Chondrocyte (in vitro differentiated cells): ENCODE results near the gene NBAS. TPM values are rescaled to one million over a fixed set of nuclear protein-coding genes. Genes with fewer than 3 reads are reported as not detected.

Source experiments
- DNase-seq: peaks from one replicate; pipeline ENCODE4 v3.0.0; 2021; ENCODE audit warnings: mixed read lengths, low spot score
- H3K27ac Mint-ChIP-seq: one replicate; pipeline ENCODE4 v1.8.0; 2021; ENCODE audit warnings: mild to moderate bottlenecking, moderate library complexity, mixed read lengths; ENCODE audit not compliant: unreplicated experiment
- H3K27me3 Mint-ChIP-seq: 2 replicates; pipeline ENCODE4 v1.8.0; 2021; ENCODE audit warnings: low read depth, mixed read lengths
- H3K36me3 Mint-ChIP-seq: 2 replicates; pipeline ENCODE4 v1.8.0; 2021; ENCODE audit warnings: low read depth, mixed read lengths
- H3K4me1 Mint-ChIP-seq: 2 replicates; pipeline ENCODE4 v1.8.0; 2021; ENCODE audit warnings: low read depth, mild to moderate bottlenecking, mixed read lengths
- H3K4me3 Mint-ChIP-seq: one replicate; pipeline ENCODE4 v1.8.0; 2021; ENCODE audit warnings: mild to moderate bottlenecking, moderate library complexity, mixed read lengths; ENCODE audit not compliant: unreplicated experiment
- H3K9me3 Mint-ChIP-seq: 2 replicates; pipeline ENCODE4 v1.8.0; 2021; ENCODE audit warnings: low read depth, mixed read lengths
- total RNA-seq: library from RNA; stranded (reverse); gene quantifications from 3 replicates; pipeline ENCODE4 v1.2.1, GENCODE V29; 2021
- TF ChIP-seq, protein P1 (sequence below): fragments of 200-600 bp; sonication (generic); IDR thresholded peaks from 2 replicates; pipeline ENCODE4 v1.5.0; 2021; ENCODE audit warnings: antibody characterized with exemption, mild to moderate bottlenecking, moderate library complexity

NBAS gene
- total RNA-seq, 1 donor from 2014 or later = 47.6 TPM

DNA sequence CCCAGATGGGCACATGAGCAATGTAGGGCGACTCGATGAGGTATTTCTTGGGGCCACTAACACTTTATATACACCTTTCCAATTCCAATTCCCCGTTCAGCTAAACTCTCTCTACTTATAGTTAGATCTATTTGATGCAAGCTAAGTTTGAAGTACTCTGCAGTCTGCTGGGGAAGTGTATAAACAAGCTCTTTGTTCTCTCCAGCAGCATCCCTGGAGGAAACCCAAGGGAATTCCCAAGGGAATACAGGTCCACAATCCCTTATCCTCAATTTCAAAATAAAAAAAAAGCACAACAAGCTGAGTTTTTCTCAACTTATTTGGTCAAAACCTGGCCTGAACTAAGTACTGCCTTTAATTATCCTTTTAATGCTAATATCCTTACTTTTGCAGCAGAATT is 433.3 kb downstream of the NBAS start:
- TF ChIP-seq, protein P1, sequence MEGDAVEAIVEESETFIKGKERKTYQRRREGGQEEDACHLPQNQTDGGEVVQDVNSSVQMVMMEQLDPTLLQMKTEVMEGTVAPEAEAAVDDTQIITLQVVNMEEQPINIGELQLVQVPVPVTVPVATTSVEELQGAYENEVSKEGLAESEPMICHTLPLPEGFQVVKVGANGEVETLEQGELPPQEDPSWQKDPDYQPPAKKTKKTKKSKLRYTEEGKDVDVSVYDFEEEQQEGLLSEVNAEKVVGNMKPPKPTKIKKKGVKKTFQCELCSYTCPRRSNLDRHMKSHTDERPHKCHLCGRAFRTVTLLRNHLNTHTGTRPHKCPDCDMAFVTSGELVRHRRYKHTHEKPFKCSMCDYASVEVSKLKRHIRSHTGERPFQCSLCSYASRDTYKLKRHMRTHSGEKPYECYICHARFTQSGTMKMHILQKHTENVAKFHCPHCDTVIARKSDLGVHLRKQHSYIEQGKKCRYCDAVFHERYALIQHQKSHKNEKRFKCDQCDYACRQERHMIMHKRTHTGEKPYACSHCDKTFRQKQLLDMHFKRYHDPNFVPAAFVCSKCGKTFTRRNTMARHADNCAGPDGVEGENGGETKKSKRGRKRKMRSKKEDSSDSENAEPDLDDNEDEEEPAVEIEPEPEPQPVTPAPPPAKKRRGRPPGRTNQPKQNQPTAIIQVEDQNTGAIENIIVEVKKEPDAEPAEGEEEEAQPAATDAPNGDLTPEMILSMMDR = no peak
- DNase-seq = no peak
- Mint-ChIP-seq H3K4me1 (no peaks in the 10 kb centered on the region), H3K4me3 (no peak overlapping the region), H3K27ac (no peak overlapping the region), H3K36me3 (no peaks in the 10 kb centered on the region), H3K27me3 (no peaks in the 10 kb centered on the region), H3K9me3 (peaks cover 7% of the 10 kb centered on the region)

GRCh38 chr2:15127301-15127700 is 433.8 kb downstream of the NBAS start:
- Mint-ChIP-seq H3K4me3 (no peak overlapping the region), H3K4me1 (no peaks in the 10 kb centered on the region), H3K9me3 (peaks cover 7% of the 10 kb centered on the region), H3K36me3 (no peaks in the 10 kb centered on the region), H3K27me3 (no peaks in the 10 kb centered on the region), H3K27ac (no peak overlapping the region)
- no peak for DNase-seq
- TF ChIP-seq, protein P1 = no peak

- no peak overlapping the region for H3K4me3 Mint-ChIP-seq
- no peak overlapping the region for H3K27ac Mint-ChIP-seq
- TF ChIP-seq, protein P1 = no peak
- DNase-seq = no peak
- no peaks in the 10 kb centered on the region for H3K4me1 Mint-ChIP-seq
- H3K9me3 Mint-ChIP-seq = peaks cover 9% of the 10 kb centered on the region
- no peaks in the 10 kb centered on the region for H3K27me3 Mint-ChIP-seq
- H3K36me3 Mint-ChIP-seq = no peaks in the 10 kb centered on the region
Observed at GRCh38 chr2:15126373-15126772, 434.8 kb downstream of the NBAS start.

DNA sequence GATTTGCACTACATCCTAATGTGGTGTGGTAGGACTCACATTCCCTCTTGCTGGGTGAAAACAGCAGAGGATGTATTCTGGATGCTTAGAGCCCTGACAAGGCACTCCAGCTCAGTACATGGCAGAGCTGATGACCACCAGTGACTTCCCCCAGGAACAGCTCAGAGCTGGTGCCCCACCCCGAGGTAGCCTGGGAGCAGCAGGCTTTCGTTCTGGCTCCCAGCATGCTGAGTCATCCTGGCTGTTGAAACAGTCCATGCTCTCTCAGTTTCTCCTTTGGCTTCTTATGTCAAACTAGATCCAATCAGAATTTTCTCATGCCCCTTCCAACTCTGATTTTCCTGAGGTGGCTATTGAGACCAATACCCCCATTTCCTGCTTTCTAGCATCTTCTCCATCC is 438.2 kb downstream of the NBAS start:
- H3K36me3 Mint-ChIP-seq = no peaks in the 10 kb centered on the region
- no peak for DNase-seq
- H3K4me1 Mint-ChIP-seq = no peaks in the 10 kb centered on the region

DNA sequence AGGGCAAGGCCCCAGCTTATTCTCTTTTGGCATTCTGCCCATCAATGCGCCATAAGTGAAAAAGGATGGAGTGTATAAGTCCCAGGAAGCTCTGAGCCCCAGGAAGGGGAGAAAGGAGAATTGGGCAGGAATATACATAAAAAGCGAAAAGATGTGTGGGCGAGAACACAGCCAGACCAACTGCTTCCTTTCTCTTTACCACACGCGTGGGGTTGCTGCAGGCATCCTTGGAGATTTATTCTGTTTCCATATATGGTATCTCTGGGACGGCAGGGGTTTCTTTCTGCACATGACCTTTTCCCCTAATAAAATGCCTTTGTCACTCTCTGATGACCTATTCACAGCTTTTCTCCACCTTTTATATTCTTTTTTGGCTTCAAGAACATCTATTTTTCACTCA is 440.5 kb downstream of the NBAS start:
- Mint-ChIP-seq H3K36me3 (no peaks in the 10 kb centered on the region), H3K4me1 (no peaks in the 10 kb centered on the region), H3K9me3 (peaks cover 13% of the 10 kb centered on the region), H3K27me3 (no peaks in the 10 kb centered on the region), H3K27ac (no peak overlapping the region), H3K4me3 (no peak overlapping the region)
- no peak for DNase-seq
- TF ChIP-seq, protein P1 = no peak

More for the DNA sequence above, 438.2 kb downstream of the NBAS start:
- Mint-ChIP-seq H3K27me3 (no peaks in the 10 kb centered on the region), H3K9me3 (peaks cover 9% of the 10 kb centered on the region), H3K4me3 (no peak overlapping the region), H3K27ac (no peak overlapping the region)
- TF ChIP-seq, protein P1 = no peak
